Transverse colon (tissue), 3 donors: ENCODE results near the gene ATG2A.

ENCODE experiments used
- CTCF ChIP-seq, 5 experiments: fragments of 200-600 bp in 3 of 5; fragments of 450-650 bp in 2 of 5; sonication (generic) in 3 of 5; IDR thresholded peaks; 1 replicate in 2 of 5; 2 replicates in 3 of 5; pipeline ENCODE4 v1.5.1; 2016 to 2017; ENCODE audit warnings: antibody characterized with exemption in 5 of 5, inconsistent platforms in 3 of 5, mild to moderate bottlenecking in 2 of 5, moderate library complexity in 1 of 5
- EP300 ChIP-seq: sonication (generic); formaldehyde crosslinking; IDR thresholded peaks from one replicate; pipeline ENCODE4 v1.6.1; 2017; ENCODE audit warnings: antibody characterized with exemption, low read depth

- TF ChIP-seq CTCF (IDR thresholded peaks at IDR 0.05): no peak
- TF ChIP-seq EP300: no peak
Measured at GRCh38 chr11:64933213-64933934, 16.4 kb upstream of the ATG2A start.
